GM21576 (cell line): ENCODE results near the gene EPB41L5.
"Not testable (repeated sequence)": the region's sequence is repeated elsewhere in the genome, so short reads cannot be mapped to it uniquely, and the experiment has no call there.

Experiments used
- ATAC-seq: cut with Tn5 transposase; IDR thresholded peaks from one replicate; pipeline ENCODE4 v1.9.1; 2021; ENCODE audit warnings: mild to moderate bottlenecking, moderate library complexity; ENCODE audit not compliant: unreplicated experiment

EPB41L5 gene

DNA sequence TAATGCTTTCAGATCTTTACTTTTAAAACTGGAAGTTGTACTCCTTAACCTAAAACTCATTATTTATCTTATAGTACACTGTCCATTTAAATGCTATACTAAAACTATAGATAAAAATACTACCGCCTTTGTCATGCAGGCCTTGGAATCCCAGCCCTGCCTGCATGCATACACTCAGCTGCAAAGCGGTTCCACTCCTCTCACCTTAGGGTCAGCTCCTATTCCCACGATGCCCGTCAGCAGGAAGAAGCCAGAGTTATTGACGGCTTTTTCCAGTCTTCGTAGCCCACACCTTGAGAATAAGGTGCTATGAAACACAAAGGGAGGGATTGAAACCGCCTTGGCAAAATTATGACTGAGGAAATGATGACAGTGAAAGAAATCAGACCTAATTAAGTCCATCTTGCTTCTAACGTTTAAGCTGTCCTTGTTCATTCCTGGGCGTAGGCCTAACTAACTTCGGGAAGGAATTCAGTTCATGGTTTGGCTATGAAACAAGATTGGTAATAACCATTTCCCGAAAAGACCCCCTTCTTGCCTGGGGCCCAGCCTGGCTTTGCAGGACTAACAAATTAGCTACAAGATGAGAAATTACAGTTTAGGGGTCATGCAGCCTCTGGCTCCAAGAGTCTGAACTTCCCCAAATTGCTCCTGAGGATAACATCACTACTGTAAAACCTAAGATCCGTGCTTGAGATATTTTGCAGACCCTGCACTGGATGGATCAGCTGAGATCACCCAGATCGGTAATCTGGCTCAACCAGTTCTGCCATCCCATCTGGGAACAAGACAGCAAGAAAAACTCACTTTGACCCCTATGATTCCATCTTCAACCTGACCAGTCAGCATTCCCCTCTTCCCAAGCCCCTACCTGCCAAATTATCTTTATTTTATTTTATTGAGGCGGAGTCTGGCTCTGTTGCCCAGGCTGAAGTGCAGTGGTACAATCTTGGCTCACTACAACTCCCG lies 17.1 kb downstream of the EPB41L5 start:
- no peak for ATAC-seq

- no peak for ATAC-seq
Observed at GRCh38 chr2:120032297-120032696, 19.4 kb downstream of the EPB41L5 start.

- ATAC-seq = no peak
Observed at GRCh38 chr2:120034027-120034426, 21.1 kb downstream of the EPB41L5 start.

DNA sequence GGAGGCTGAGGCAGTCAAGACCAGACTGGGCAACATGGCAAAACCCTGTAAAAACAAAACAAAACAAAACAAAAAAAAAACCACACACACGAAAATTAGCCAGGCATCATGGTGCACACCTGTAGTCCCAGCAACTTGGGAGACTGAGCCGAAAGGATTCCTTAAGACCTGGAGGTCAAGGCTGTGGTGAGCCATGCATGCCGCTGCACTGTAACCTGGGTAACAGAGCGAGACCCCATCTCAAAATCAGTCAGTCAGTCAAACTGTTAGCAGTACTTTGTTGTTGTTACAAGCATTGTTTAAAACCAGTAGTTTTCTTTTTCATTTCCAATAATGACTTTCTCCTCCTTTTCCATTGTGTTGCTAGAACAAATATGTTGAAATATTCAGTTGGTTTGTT lies 21.7 kb downstream of the EPB41L5 start:
- no peak for ATAC-seq

DNA sequence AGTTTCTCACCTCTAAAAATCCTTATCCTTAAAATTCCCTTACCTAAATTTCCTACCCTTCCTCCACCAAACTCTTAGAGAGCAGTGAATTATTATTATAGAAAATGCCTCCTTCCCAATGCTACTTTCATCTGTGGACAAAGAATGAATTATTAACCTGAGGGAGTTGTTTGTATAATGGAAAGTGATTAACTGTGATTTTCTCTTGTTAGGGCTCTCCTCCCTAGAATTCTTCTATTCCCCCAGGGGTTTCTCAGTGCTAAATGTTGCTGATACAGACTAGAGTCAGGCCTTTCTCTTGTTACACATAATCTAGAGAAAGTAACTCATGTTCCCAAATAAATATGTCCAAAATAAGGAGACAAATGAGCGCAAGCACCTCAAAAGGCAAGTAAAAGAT lies 23.3 kb downstream of the EPB41L5 start:
- ATAC-seq = no peak

DNA sequence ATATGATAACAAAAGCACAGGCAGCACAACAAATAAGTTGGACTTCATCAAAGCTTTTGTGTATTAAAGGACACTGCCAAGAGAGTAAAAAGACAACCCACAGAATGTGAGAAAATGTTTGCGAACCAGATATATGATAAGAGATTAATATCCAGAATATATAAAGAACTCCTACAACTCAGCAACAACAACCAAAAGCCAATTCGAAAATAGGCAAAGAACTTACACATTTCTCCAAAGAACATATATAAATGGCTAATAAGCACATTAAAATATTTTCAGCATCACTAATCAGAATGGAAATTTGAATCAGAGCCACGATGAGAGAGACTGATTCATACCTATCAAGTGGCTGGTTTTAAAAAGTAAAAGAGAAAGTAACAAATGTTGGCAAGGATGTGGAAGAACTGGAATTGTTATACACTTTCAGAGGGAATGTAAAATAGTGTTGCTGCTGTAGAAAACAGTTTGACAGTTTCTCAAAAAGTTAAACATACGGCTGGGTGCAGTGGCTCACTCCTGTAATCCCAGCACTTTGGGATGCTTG lies 25.2 kb downstream of the EPB41L5 start:
- no peak for ATAC-seq

GRCh38 chr2:120042359-120042758 lies 29.5 kb downstream of the EPB41L5 start:
- no peak for ATAC-seq

DNA sequence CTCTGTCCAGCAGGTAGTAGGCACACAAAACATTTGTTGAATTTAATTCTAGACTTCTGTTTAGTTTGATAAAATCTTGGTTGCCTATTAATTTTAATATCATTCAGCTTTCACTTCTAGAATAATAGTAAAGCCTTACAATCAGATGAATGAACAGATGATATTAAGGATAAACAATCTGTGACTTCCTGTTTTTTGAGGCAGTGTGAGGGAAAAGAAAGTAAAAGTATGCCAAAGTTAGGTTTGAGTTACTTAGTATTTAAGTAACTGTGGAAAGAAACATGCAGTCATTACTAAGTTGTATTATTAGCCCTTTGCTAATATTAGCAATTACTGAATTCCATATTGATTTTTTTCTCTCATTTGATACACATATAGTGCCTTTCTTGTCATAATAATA lies 31.5 kb downstream of the EPB41L5 start:
- ATAC-seq = no peak

GRCh38 chr2:120045775-120046174 lies 32.9 kb downstream of the EPB41L5 start:
- ATAC-seq = not testable (repeated sequence)

DNA sequence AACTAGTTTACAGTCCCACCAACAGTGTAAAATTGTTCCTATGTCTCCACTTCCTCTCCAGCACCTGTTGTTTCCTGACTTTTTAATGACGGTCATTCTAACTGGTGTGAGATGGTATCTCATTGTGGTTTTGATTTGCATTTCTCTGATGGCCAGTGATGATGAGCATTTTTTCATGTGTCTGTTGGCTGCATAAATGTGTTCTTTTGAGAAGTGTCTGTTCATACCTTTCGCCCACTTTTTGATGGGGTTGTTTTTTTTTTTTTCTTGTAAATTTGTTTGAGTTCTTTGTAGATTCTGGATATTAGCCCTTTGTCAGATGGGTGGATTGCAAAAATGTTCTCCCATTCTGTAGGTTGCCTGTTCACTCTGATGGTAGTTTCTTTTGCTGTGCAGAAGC lies 33.4 kb downstream of the EPB41L5 start:
- ATAC-seq = not testable (repeated sequence)

DNA sequence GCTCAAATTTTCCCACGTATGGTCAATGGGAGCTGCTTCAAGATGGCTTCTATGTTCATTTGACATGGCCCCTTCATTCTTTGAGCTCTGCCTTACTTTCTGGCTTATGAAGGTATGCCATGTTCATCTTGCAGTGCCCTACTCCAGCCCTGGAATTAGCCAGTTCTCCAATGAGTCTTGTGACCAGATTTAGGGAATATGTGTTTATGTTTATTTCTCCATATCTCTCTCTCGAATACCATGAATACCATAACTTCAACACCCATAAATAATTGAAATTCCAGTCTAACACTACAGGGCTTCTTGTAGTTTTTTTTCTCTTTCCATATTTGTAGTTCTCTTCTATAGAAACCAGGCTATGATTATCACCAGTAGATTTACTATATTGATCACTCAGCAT lies 39.7 kb downstream of the EPB41L5 start:
- ATAC-seq = no peak

GRCh38 chr2:120053891-120054290 lies 41.0 kb downstream of the EPB41L5 start:
- ATAC-seq = no peak

- no peak for ATAC-seq
Observed at GRCh38 chr2:120059483-120059882, 46.6 kb downstream of the EPB41L5 start.

DNA sequence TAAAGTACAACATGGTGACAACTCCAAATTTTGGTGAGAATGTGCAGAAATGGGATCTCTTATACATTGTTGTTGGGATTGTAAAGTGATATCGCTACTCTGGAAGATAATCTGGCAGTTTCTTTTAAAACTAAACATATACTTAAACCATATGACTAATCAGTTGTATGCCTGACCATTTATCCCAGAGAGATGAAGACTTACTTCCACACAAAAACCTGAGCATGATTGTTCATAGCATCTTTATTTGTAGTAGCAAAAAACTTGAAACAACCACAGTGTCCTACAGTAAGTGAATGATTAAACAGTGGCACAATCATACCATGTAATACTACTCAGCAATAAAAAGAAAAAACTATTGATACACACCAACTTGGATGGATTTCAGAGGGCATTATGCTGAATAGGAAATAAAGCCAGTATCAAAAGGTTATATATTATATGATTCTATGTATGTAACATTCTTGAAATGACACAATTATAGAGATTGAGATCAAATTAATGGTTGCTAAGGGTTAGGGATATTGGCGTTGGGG lies 47.3 kb downstream of the EPB41L5 start:
- no peak for ATAC-seq

DNA sequence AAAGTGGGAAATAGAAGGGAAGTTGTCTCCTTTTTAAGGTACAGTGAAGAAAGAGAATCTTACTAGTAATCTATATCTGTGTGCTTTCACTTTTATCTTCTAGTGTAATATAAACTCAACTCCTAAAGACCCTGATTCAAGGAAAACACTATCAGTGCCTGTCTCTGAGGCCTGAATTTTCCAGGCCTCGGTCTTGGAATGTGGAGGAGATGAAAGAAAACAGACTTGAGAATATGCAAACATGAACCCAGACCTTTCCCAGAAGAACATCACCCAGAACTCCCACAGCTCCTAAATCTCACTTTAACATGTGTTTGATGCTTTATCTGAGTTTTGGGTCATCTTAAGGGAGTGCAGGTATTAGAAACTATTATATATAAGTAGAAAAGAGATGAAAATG lies 51.8 kb downstream of the EPB41L5 start:
- ATAC-seq = no peak

DNA sequence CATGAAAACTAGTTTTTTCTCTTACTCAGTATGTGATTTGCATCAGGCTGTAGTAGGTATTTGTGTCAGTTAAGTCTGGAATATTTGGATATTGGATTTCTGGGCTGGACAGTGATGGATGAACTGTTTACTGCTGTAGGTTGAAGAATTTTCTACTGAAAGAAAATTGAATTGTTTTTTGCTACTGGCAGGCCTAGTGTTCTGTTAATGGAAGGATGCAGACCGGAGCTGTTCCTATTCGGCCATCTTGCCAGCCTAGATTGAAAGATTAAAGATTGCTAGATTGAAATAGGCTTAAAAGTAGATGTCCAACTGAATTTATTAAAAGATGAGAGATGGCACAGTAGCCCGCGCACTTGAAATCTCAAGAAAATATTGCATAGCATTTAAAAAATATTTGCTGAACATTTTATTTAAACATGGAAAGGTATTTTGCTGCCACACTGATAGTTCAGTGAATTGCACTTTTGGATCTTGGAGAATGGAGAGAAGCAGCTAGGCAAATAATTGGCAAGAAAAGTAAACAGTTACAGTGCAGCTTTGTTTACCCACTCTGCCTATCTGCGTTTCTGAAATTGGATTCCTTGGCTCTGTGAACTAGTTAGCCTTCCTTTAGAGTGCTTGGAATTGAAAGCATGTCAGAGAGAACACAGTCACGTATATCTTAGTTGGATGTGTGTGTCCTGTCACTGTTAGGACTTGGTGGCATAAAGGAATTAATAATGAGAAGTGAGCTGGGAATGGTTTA lies 54.1 kb downstream of the EPB41L5 start:
- no peak for ATAC-seq

DNA sequence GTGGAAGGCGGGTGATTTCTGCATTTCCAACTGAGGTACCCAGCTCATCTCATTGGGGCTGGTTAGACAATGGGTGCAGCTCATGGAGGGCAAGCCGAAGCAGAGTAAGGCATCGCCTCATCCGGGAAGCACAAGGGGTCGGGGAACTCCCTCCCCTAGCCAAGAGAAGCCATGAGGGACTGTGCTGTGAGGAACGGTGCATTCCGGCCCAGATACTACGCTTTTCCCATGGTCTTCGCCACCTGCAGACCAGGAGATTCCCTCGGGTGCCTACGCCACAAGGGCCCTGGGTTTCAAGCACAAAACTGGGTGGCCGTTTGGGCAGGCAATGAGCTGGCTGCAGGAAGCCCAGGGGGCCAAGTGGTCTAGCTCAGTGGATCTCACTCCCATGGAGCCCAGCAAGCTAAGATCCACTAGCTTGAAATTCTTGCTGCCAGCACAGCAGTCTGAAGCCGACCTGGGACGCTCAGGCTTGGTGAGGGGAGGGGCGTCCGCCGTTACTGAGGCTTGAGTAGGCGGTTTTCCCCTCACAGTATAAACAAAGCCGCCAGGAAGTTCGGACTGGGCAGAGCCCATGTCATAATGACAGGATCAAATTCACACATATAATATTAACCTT lies 55.3 kb downstream of the EPB41L5 start:
- ATAC-seq = not testable (repeated sequence)

DNA sequence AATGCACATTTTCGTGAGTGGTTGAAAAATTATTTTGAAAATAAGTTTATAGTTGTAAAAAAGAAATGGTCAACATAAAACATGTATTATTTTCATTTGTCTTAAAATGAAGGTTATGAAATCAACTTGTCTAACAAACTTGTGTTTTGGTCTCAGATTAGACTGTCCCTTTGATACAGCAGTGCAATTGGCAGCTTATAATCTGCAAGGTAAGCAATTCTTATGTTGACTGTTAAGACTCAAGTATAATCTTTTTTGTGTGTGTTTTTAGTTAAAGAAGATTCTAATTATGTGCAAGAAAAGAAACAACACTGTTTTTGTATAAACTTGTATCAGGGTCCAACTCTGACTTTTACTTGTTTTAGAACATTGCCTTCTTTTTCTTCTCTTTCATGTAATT lies 62.7 kb downstream of the EPB41L5 start:
- no peak for ATAC-seq

- no peak for ATAC-seq
Observed at GRCh38 chr2:120077896-120078295, 65.0 kb downstream of the EPB41L5 start.

- no peak for ATAC-seq
Observed at GRCh38 chr2:120079647-120080046, 66.8 kb downstream of the EPB41L5 start.

GRCh38 chr2:120091436-120091835 lies 78.6 kb downstream of the EPB41L5 start:
- ATAC-seq = no peak
